COR-L47 (cell line): ENCODE data around the gene GPR18.

Experiments
- DNase-seq: peaks from one replicate; lab custom pipeline; 2025; lab: John Stamatoyannopoulos, UW

Gene GPR18

GRCh38 chr13:99208185-99208584 is 50.0 kb downstream of the GPR18 start:
- DNase-seq: no peak

DNA sequence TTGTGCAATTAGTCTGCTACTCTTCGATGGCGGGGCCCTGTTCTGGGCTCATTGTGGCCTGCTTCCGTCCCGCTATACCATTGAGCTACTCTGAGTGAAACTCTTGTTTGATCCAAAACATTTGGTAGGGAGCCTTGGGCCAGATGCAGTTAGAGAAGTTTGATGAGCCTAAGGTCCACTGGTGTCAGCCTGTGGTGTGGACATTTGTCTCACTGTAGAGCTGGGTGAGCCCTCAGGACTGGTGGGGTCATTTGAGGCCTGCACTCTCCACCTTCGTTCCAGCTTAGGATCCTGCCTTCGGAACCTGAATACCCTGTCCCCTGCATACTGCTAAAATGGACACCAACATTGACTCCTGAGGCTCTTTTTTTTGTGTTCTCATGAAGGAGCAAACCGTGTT is 50.7 kb downstream of the GPR18 start:
- DNase-seq: no peak

GRCh38 chr13:99206873-99207272 is 51.3 kb downstream of the GPR18 start:
- no peak for DNase-seq

- no peak for DNase-seq
Observed at GRCh38 chr13:99206226-99206625, 52.0 kb downstream of the GPR18 start.

- no peak for DNase-seq
Observed at GRCh38 chr13:99205621-99206220, 52.5 kb downstream of the GPR18 start.
